Activated CD8-positive, alpha-beta memory T cell treated with anti-CD3 and anti-CD28 coated beads, Interleukin-2, amount 50 U/mL, for 1 hour (primary cell): ENCODE measurements around the gene HTT-AS.
"Not testable (repeated sequence)": the region's sequence is repeated elsewhere in the genome, so short reads cannot be mapped to it uniquely, and the experiment has no call there.

ENCODE experiments used
- DNase-seq: peaks from one replicate; pipeline ENCODE4 v3.0.0-alpha.2; 2020; ENCODE audit errors: extremely low read depth

The HTT-AS gene

DNA sequence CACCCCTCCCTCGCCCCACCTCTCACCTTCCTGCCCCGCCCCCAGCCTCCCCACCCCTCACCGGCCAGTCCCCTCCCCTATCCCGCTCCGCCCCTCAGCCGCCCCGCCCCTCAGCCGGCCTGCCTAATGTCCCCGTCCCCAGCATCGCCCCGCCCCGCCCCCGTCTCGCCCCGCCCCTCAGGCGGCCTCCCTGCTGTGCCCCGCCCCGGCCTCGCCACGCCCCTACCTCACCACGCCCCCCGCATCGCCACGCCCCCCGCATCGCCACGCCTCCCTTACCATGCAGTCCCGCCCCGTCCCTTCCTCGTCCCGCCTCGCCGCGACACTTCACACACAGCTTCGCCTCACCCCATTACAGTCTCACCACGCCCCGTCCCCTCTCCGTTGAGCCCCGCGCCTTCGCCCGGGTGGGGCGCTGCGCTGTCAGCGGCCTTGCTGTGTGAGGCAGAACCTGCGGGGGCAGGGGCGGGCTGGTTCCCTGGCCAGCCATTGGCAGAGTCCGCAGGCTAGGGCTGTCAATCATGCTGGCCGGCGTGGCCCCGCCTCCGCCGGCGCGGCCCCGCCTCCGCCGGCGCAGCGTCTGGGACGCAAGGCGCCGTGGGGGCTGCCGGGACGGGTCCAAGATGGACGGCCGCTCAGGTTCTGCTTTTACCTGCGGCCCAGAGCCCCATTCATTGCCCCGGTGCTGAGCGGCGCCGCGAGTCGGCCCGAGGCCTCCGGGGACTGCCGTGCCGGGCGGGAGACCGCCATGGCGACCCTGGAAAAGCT is at the start of gene HTT-AS, which contains the start of gene HTT:
TSS of gene HTT-AS (minus strand) at position 461 of the 768 bp plus-strand sequence.
TSS of gene HTT (plus strand) at position 604 of the 768 bp plus-strand sequence. CDS start at position 749, 145 bp downstream.
- peak; percentile 91 for DNase-seq

- no peak for DNase-seq
Measured at GRCh38 chr4:3123181-3123671, 48.9 kb upstream of the HTT-AS start.

DNA sequence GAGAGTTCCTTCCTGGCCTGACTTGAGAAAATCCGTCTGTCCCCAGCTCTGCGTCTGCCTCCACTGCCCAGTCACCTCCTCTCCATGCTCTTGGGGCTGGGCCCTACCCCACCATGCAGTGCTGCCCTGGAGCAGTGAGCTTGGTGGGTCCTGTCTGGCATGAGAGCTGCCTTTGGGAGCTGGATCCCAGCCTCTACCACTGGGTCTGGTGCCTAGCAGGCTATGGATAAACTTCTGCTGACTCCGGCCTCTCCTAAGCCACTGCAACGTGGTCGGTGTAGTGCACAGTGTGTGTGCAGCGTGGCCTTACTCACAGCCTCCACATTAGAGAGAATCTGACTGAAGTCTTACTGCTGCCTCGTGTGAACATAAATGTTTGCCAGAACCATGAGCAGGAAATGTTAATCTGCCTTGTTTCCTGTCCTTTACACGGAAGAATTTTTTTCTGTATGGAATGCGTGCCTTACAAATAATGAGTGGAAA is 47.8 kb upstream of the HTT-AS start:
- DNase-seq = no peak

DNA sequence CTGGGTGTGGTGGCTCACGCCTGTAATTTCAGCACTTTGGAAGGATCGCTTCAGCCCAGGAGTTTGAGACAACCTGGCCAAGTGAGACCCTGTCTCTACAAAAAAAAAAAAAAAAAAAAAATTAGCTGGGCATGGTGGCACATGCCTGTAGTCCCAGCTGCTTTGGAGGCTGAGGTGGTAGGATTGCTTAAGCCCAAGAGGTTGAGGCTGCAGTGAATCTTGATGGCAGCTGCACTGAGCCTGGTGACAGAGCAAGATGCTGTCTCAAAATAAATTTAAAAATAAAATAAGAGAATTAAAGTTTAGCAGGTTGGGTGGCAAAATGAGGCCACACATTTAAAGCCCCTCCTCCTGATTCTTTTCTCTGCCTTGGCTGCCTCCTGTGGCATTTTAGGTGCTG is 47.3 kb upstream of the HTT-AS start:
- DNase-seq = no peak

DNA sequence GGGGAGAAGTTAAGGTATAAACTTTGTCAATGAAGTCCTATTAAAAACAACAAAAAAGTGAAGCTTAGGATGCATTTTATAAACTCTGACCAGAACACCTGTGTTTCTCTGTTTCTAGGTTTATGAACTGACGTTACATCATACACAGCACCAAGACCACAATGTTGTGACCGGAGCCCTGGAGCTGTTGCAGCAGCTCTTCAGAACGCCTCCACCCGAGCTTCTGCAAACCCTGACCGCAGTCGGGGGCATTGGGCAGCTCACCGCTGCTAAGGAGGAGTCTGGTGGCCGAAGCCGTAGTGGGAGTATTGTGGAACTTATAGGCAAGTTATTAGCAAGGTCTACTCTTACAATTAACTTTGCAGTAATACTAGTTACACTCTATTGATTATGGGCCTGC is 46.8 kb upstream of the HTT-AS start:
- DNase-seq = no peak

GRCh38 chr4:3119464-3119863 is 45.1 kb upstream of the HTT-AS start:
- DNase-seq = no peak

GRCh38 chr4:3118312-3118711 is 44.0 kb upstream of the HTT-AS start:
- DNase-seq = no peak

DNA sequence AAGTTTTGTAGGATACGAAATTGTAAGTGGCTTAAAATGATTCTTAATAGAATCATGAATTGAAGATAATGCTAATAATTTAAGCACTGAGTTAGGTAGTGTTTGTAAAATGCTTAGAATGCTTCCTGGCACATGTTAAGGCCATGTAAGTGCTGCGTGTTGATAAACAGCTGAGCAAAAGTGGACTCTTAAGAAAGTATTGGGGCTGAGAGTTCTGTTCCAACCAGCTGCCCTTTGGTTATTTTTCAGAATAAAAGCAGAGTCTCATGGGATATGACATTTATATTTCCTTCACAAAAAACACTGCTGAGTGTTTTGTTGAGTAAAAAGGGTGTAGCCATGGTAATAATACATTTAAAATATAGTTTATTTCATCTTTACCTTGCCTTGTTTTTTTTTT is 42.6 kb upstream of the HTT-AS start:
- no peak for DNase-seq

DNA sequence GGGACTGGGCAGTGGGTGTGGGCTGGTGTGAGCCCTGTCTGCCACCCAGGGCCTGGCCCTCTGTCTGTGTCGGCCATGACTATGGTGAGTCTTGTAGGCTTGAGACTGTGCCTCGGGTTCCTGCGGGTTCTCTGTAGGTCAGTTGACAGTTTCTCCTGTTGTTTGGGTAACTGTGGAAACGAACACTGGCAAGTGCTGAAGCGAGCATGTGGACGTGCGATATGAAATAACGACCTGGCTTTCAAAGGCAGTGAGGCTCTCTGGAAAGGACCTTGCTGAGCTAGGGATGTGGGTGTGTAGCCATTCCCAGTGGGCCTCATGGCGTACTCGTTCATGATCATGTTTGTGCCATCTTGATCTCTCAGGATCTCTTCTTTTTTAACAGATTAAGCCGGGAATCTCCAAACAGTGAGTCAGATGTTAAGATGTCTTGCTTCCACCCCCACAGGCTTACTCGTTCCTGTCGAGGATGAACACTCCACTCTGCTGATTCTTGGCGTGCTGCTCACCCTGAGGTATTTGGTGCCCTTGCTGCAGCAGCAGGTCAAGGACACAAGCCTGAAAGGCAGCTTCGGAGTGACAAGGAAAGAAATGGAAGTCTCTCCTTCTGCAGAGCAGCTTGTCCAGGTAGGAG is 41.4 kb upstream of the HTT-AS start:
- DNase-seq = no peak

DNA sequence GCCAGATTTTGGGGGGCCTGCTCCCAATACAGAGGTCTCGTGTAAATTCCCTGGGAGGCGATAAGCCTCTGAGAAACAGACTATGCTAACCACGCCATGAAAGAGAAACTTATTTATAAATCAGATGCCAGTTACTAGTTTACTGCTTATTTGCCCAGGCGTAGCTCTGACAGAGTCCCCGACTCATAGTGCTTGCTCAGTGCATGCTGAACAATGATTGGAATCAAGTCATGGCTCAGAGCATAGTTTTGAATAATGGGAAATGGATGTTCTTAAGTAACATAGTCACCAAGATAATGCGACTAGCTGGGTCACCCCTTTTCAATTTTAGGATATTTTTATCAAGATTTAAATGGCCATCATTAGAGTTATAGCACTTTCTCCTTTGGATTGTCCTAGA is 40.0 kb upstream of the HTT-AS start:
- DNase-seq = no peak

DNA sequence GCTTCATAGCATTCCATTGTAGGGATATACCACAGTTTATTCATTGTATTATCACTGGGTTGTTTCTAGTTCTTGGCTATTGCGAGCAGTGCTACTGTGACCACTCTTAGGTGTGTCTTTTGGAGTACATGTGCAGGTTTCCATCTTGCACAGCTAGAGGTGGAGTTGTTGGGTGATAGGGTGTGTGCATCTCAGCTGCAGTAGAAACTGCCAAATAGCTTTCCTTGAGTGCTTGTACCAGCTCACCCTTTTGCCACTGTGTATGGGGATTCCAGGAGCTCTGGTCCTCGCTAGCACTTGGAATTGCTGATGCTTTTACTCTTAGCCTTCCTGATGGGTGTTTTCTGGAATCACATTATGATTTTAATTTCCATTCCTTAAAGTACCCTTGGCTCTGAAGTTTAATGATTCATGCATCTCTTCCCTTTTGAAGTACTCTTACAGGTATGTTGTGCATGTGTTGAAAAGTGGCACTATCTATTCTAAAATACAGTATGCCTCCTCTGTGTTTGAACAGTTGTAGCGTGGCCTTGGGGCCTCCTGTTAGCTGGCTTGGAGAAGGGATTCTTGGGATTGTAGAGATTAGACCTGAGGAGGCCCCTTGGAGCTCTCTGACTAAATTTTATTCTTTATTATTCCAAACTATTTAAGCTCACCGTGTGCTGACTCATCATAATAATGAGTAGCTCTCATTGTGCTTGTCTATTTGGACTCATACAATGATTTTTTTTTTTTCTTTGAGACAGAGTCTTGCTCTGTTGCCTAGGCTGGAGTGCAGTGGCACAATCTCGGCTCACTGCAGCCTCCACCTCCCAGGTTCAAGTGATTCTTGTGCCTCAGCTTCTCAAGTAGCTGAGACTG is 38.5 kb upstream of the HTT-AS start:
- no peak for DNase-seq

DNA sequence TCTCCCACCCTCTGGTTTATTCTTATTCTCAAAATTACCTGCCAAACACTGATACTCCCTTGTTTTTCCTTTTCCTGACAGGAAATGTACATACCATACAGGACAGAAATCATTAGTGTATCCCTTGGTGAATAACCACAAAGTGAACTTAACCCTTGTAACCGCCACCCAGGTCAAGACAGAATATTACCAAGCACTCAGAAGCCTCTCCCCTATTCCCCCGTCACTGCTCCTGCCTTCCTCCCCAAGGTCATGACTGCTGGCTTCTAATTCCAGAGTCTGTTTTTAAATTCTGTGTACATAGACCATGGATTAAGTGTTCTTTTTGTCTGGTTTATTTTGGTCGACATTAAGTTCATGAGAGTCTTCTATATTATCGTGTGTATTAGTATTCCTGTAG is 37.9 kb upstream of the HTT-AS start:
- no peak for DNase-seq

- no peak for DNase-seq
Measured at GRCh38 chr4:3111461-3111860, 37.1 kb upstream of the HTT-AS start.

- DNase-seq = no peak
Measured at GRCh38 chr4:3108211-3108610, 33.9 kb upstream of the HTT-AS start.

DNA sequence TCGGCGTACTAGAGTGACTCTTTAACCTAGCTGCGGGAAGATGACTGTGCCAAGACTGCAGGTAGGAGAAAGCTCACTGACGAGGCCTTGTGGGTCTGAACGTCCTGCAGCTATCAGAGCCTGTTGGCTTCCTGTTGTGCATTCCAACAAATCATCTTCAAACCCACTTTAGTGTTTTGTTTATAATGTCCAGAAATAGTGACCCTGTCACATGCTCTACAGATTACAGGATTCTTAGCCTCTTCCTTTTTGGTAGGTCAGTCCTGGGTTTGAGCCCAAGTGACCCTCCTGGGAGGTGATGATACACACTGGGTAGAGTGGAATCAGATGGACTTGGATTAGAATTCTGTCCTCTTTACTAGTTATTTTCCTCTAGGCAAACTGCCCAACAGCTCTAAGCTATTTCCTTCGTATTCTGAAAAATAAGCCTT is 33.4 kb upstream of the HTT-AS start:
- DNase-seq = no peak

DNA sequence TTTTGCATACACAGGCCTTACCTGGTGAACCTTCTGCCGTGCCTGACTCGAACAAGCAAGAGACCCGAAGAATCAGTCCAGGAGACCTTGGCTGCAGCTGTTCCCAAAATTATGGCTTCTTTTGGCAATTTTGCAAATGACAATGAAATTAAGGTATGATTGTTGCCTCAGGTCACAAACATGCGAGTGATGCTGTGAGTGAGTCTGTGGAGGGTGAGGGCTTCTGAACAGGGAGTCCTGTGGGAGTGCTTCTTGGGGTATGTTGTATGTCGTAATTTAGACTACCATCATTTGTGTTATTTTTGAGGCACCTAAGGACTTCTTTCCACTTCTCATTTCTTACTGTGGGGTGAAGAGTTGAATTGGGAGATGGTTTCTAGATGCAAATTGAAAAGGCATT is 32.9 kb upstream of the HTT-AS start:
- no peak for DNase-seq

DNA sequence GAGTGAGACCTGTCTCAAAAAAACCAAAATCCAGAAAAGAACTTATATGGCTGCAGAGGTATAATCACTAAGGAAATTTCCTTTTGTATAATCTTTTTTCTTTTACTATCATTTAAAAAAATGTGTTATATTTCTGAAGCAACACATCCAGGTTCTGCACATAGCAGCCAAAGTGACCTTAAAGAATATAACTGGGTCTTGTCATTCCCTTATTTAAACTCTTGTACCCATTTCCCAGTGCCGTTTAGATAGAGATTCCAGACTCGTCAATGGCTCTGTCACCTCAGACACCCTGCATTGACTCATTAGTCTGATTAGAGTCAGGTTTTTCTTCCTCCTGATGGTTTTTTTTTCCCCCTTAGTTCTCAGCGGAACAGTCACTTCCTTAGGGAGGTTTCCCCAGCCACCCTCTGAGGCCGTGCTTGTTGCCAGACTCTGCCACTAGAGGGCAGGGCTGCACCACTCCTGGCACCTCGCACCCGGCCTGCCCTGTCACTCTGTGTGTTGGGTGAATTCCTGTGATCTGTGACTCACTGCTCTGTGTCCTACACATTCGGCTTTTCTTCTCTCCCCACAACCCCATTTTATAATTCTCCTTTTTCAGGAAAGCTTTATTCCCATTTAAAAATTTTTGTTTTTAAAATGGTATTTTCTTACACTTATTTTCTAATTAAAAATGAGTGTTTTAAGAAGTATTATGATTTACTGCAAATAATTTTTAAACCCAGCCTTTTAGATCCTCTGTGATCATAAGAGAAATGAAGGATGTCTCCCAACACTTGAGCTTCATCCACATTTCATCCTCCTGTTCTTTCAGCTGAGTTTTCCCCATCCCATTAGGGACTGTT is 32.2 kb upstream of the HTT-AS start:
- DNase-seq = peak; percentile 46

- DNase-seq = no peak
Measured at GRCh38 chr4:3098346-3098745, 24.0 kb upstream of the HTT-AS start.

- no peak for DNase-seq
Measured at GRCh38 chr4:3096202-3096601, 21.9 kb upstream of the HTT-AS start.

GRCh38 chr4:3094701-3095100 is 20.4 kb upstream of the HTT-AS start:
- DNase-seq = not testable (repeated sequence)

GRCh38 chr4:3091464-3091863 is 17.1 kb upstream of the HTT-AS start:
- DNase-seq = no peak
